Measurements from ENCODE around the gene TUBB3.

GRCh38 chr16:89912143-89912542 is 11.0 kb upstream of the TUBB3 start:
- TF ChIP-seq CTCF (IDR thresholded peaks at IDR 0.05; ENCODE audit: low read length) (no peak), EZH2 (optimal IDR thresholded peaks at IDR 0.05; ENCODE audit: low read depth, low read length) (no peak), EZH2phosphoT487 (IDR thresholded peaks at IDR 0.05; ENCODE audit: low read length) (no peak)
